GM18526 (cell line): ENCODE results near the gene SUSD6.

Experiments used
- POLR2A ChIP-seq: IDR thresholded peaks from 3 replicates; pipeline ENCODE4 v1.6.1; 2011; ENCODE audit not compliant: insufficient read length; ENCODE audit errors: extremely low read depth

SUSD6 gene

DNA sequence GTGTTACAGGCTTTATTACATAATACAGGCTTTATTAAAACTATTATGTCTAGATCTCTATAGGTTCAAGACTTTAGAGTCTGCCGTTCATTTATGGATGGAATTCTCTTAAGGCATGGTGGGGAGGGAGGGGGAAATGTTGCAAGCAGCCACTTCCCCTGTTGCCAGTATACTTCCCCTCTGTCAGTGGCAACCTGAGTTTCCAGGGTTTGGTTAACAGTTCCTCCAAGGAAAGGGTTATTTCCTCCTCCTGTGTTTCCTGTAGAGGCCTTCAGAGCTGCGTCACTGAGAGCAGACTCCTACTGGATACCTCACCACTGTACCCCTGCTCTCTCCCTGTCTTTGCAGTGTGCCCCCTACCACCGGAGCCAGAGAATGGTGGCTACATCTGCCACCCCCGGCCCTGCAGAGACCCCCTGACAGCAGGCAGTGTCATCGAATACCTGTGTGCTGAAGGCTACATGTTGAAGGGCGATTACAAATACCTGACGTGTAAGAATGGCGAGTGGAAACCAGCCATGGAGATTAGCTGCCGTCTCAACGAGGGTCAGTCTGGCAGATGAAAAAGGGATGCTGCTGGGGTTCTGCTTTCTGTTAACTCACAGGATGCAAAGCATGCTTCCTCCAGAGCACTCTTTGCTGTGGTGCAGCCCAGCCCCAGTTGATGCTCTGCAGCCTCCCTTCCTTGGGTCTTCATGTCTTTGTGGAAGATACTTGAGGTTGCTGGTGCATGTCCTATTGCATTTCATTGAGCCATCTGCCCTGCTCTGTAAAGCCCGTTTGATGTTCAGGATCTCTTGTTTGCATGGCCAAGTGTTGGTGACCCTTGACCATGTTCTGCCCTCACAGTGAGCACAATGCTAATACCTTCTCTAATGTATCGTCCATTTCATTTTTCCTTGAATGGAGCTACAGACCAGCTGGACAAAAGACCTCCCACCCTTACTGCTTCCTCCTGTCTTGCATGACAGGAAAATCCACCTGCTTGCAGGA, 91.9 kb downstream of the SUSD6 start:
- no peak for TF ChIP-seq POLR2A

GRCh38 chr14:69704319-69704718, 92.9 kb downstream of the SUSD6 start:
- no peak for TF ChIP-seq POLR2A

DNA sequence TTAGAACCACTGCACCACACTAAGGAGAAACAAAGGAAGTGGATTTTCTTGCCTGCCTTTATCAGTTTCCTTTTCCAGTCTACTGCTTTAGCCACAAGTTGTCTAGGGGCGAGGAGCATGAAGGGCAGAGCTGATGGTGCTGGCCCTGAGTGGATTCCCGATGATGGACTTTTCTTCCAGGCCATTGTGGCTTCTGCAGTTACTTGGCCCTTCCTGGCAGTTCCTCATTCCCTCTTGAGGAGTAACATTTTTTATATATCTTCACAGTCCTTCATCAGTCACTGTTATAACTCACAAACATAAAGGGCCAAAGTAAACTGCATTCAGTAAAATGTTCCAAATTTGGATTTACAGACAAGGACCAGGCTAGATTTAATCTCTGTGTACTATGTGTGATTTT, 94.3 kb downstream of the SUSD6 start:
- TF ChIP-seq POLR2A = no peak

GRCh38 chr14:69708049-69708448, 96.7 kb downstream of the SUSD6 start:
- TF ChIP-seq POLR2A = no peak

GRCh38 chr14:69708586-69709560, 97.5 kb downstream of the SUSD6 start:
- no peak for TF ChIP-seq POLR2A

GRCh38 chr14:69710378-69710777, 99.0 kb downstream of the SUSD6 start:
- no peak for TF ChIP-seq POLR2A

- no peak for TF ChIP-seq POLR2A
Measured at GRCh38 chr14:69711065-69711464, 99.7 kb downstream of the SUSD6 start.

DNA sequence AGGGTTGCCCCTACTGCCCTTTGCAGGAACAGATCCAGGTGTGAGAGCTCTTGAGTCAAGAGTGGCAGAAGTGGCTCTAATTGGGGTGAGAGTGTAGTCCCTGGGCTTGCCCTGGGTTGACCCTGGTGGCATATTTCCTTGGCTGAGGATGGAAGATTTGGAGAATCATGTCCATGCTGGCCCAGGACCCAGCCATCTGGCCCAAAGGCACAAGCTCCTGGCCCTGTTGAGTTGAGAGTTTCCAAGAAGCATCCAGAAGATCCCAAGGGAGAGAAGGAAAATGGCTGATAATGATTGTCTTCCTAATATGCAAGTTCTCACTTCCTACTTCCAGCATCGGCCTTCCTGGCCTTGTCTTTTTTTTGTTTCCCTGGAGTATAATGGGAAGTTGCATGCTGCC, 100.1 kb downstream of the SUSD6 start:
- no peak for TF ChIP-seq POLR2A

- no peak for TF ChIP-seq POLR2A
Measured at GRCh38 chr14:69711881-69712560, 100.6 kb downstream of the SUSD6 start.

GRCh38 chr14:69712599-69713088, 101.2 kb downstream of the SUSD6 start:
- no peak for TF ChIP-seq POLR2A

DNA sequence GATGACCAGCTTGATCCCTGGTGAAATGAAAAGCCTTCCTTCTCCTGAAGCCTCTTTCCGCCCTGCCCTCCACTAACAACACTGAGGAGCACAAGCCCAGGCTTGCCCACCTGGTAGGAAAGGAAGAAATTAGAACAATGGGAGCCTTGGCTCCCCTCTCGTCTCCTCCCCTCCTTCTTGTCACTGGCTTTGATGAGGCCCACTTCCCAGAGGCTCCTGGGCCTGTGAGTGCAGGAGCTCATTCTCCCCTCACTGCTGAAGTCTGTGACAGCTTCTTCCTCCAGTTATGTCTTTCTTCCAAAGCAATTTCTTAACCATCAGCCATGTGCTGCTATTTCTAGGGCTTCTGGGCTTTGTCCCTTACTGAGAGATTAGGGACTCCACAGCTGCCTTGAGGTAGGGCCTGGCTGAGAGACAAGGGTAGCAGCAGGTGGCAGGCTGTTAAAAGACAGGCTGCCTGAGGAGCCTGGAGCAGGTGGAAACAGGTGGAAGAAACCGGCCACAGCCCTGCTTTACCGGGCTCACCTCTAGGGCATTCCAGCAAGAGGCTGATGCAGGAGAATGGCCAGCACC, 101.9 kb downstream of the SUSD6 start:
- TF ChIP-seq POLR2A = no peak

GRCh38 chr14:69713993-69714679, 102.7 kb downstream of the SUSD6 start:
- no peak for TF ChIP-seq POLR2A

- TF ChIP-seq POLR2A = no peak
Measured at GRCh38 chr14:69715725-69716477, 104.5 kb downstream of the SUSD6 start.
